ENCODE measurements around the gene SLC12A4.
A peak's percentile ranks its signal among the peaks of the same experiment; 100 is the strongest.

SLC12A4 gene

GRCh38 chr16:67963292-67963661 is 5.2 kb downstream of the SLC12A4 start:
- no peak for DNase-seq (ENCODE audit: low read depth)

- no peak for DNase-seq (ENCODE audit: low read depth)
Observed at GRCh38 chr16:67962135-67962534, 6.3 kb downstream of the SLC12A4 start.

- DNase-seq (ENCODE audit: low read depth) = no peak
Observed at GRCh38 chr16:67961551-67961957, 6.9 kb downstream of the SLC12A4 start.

GRCh38 chr16:67959536-67960329 is 8.7 kb downstream of the SLC12A4 start:
- DNase-seq (ENCODE audit: low read depth) = peak; percentile 75

GRCh38 chr16:67957622-67958021 is 10.8 kb downstream of the SLC12A4 start:
- DNase-seq (ENCODE audit: low read depth) = no peak

- no peak for DNase-seq (ENCODE audit: low read depth)
Observed at GRCh38 chr16:67954421-67955196, 13.8 kb downstream of the SLC12A4 start.

GRCh38 chr16:67953641-67954375 is 14.6 kb downstream of the SLC12A4 start:
- no peak for DNase-seq (ENCODE audit: low read depth)

- DNase-seq (ENCODE audit: low read depth) = no peak
Observed at GRCh38 chr16:67951485-67951884, 17.0 kb downstream of the SLC12A4 start.

GRCh38 chr16:67950335-67950843 is 18.0 kb downstream of the SLC12A4 start:
- DNase-seq (ENCODE audit: low read depth) = no peak

- DNase-seq (ENCODE audit: low read depth) = no peak
Observed at GRCh38 chr16:67949645-67950044, 18.8 kb downstream of the SLC12A4 start.

- no peak for DNase-seq (ENCODE audit: low read depth)
Observed at GRCh38 chr16:67948015-67948414, 20.4 kb downstream of the SLC12A4 start.

- DNase-seq (ENCODE audit: low read depth) = no peak
Observed at GRCh38 chr16:67946966-67947558, 21.4 kb downstream of the SLC12A4 start.

- no peak for DNase-seq (ENCODE audit: low read depth)
Observed at GRCh38 chr16:67946128-67946569, 22.3 kb downstream of the SLC12A4 start.

- no peak for DNase-seq (ENCODE audit: low read depth)
Observed at GRCh38 chr16:67945392-67945933, 23.0 kb downstream of the SLC12A4 start.

- DNase-seq (ENCODE audit: low read depth) = no peak
Observed at GRCh38 chr16:67944690-67945391, 23.6 kb downstream of the SLC12A4 start.

- DNase-seq (ENCODE audit: low read depth) = peak; percentile 82
Observed at GRCh38 chr16:67943619-67944504, 24.6 kb downstream of the SLC12A4 start, which contains the start of gene LCAT. TSS of gene LCAT (minus strand) at chr16:67944120. CDS start at chr16:67944101, 19 bp downstream.

GRCh38 chr16:67943256-67943618 is 25.2 kb downstream of the SLC12A4 start:
- no peak for DNase-seq (ENCODE audit: low read depth)

- no peak for DNase-seq (ENCODE audit: low read depth)
Observed at GRCh38 chr16:67942510-67943255, 25.8 kb downstream of the SLC12A4 start.

- no peak for DNase-seq (ENCODE audit: low read depth)
Observed at GRCh38 chr16:67942200-67942509, 26.3 kb downstream of the SLC12A4 start.

Measured in fibroblast of gingiva (primary cell).